Measurements from ENCODE around the gene P2RX4.

- no peak for TF ChIP-seq CTCF (IDR thresholded peaks at IDR 0.05)
- no peak for TF ChIP-seq POLR2A (IDR thresholded peaks at IDR 0.05)
Observed at GRCh38 chr12:121203482-121203881, 6.4 kb upstream of the P2RX4 start.
